ENCODE results near the gene GLUL.

GRCh38 chr1:182380199-182380598 is 11.4 kb downstream of the GLUL start:
- TF ChIP-seq CTCF (IDR thresholded peaks at IDR 0.05; ENCODE audit: low read length), result no peak
- no peak for TF ChIP-seq EZH2 (IDR thresholded peaks at IDR 0.05; ENCODE audit: borderline replicate concordance, low read length)

All from OCI-LY1 (cell line).